ENCODE results near the gene CACNA2D1.

Gene CACNA2D1

DNA sequence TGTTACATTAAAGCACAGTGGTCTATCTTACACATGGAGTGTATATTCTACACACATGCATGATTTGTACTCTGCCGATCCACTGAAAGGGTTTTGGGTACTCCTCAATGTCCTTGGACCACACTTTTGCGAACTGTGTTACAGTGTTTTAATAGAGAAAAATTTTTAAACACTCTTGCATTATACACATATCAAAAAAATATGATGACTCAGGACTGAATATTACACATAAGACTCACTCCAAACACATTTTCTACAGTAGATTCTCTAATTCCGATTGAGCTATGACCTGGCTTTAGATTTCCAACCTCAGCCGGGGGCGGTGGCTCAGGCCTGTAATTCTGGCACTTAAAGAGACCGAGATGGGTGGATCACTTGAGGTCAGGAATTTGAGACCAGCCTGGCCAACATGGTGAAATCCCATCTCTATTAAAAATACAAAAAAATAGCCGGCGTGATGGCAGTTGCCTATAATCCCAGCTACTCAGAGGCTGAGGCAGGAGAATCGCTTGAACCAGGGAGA is 222.4 kb downstream of the CACNA2D1 start:
- Histone ChIP-seq H3K27me3 (ENCODE audit: control insufficient read depth in 1 of 2, insufficient read depth in 1 of 2, low read length in 2 of 2) (no peaks in the 10 kb centered on the region), H4K91ac (ENCODE audit: low read length) (no peak overlapping the region), H3K4me1 (ENCODE audit: control insufficient read depth, insufficient read depth, low read depth, low read length) (no peaks in the 10 kb centered on the region), H3K36me3 (ENCODE audit: control insufficient read depth in 1 of 2, insufficient read depth in 2 of 2, low read depth in 1 of 2, low read length in 2 of 2) (no peaks in the 10 kb centered on the region), H2AFZ (ENCODE audit: low read depth, low read length) (no peak overlapping the region), H3K4me2 (ENCODE audit: low read length, poor library complexity, severe bottlenecking) (no peak overlapping the region), H3K9me3 (ENCODE audit: control insufficient read depth, low read length) (no peaks in the 10 kb centered on the region), H3K23ac (ENCODE audit: low read length in 2 of 2) (no peak overlapping the region), H2BK120ac (ENCODE audit: low read depth, low read length) (no peak overlapping the region), H2BK5ac (ENCODE audit: low read depth, low read length, poor library complexity, severe bottlenecking) (no peak overlapping the region), H3K9ac (ENCODE audit: low read length) (no peak overlapping the region), H3K18ac (ENCODE audit: low read depth in 1 of 2, low read length in 2 of 2) (no peak overlapping the region), H3K79me1 (replicated peaks; ENCODE audit: low read length, poor library complexity, severe bottlenecking) (peaks cover 2% of the 10 kb centered on the region), H3K27ac (ENCODE audit: low read length, poor library complexity, severe bottlenecking) (no peak overlapping the region), H2BK12ac (ENCODE audit: low read length in 2 of 2) (no peak overlapping the region), H2BK15ac (ENCODE audit: low read depth, poor library complexity, severe bottlenecking) (no peak overlapping the region), H2AK5ac (ENCODE audit: low read length, severe bottlenecking) (no peak overlapping the region), H3K4ac (ENCODE audit: low read depth in 1 of 2, low read length in 2 of 2) (no peak overlapping the region), H3K14ac (ENCODE audit: low read length in 2 of 2) (no peak overlapping the region), H4K8ac (ENCODE audit: low read length) (no peak overlapping the region), H3K4me3 (ENCODE audit: insufficient read depth in 1 of 2, low read depth in 1 of 2, low read length in 2 of 2) (no peak overlapping the region)
- DNase-seq = no peak
- 98% methylated on average over 9 of the region's 9 CpGs for WGBS

DNA sequence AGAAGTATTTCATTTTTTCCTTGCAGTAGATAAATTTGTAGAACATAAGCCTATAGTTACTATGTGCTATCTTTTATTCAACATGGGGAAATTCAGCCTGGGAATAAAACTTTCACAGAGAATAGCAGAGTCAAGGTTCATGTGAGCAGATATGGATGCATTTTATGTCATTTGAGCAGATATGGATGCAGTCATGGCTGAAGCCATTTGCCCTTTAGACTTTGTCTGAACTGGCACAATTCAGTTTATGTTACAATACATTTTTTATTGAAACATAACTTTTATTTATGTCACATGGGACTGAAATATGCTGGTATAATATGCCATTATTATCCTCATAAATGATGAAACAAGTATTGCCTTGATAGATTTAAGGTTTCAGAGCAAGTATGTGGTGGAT is 231.1 kb downstream of the CACNA2D1 start:
- H3K79me1 ChIP-seq (replicated peaks; ENCODE audit: low read length, poor library complexity, severe bottlenecking) = no peaks in the 10 kb centered on the region
- DNase-seq = no peak
- H4K91ac ChIP-seq (ENCODE audit: low read length) = no peak overlapping the region
- H2BK15ac ChIP-seq (ENCODE audit: low read depth, poor library complexity, severe bottlenecking) = no peak overlapping the region
- no peak overlapping the region for H3K18ac ChIP-seq (ENCODE audit: low read depth in 1 of 2, low read length in 2 of 2)
- H3K27me3 ChIP-seq (ENCODE audit: control insufficient read depth in 1 of 2, insufficient read depth in 1 of 2, low read length in 2 of 2) = no peaks in the 10 kb centered on the region
- no peak overlapping the region for H2BK5ac ChIP-seq (ENCODE audit: low read depth, low read length, poor library complexity, severe bottlenecking)
- no peak overlapping the region for H3K27ac ChIP-seq (ENCODE audit: low read length, poor library complexity, severe bottlenecking)
- H3K4me3 ChIP-seq (ENCODE audit: insufficient read depth in 1 of 2, low read depth in 1 of 2, low read length in 2 of 2) = no peak overlapping the region
- no peak overlapping the region for H3K4me2 ChIP-seq (ENCODE audit: low read length, poor library complexity, severe bottlenecking)
- H3K23ac ChIP-seq (ENCODE audit: low read length in 2 of 2) = no peak overlapping the region
- H3K36me3 ChIP-seq (ENCODE audit: control insufficient read depth in 1 of 2, insufficient read depth in 2 of 2, low read depth in 1 of 2, low read length in 2 of 2) = no peaks in the 10 kb centered on the region
- no peak overlapping the region for H4K8ac ChIP-seq (ENCODE audit: low read length)
- H2BK12ac ChIP-seq (ENCODE audit: low read length in 2 of 2) = no peak overlapping the region
- H3K4me1 ChIP-seq (ENCODE audit: control insufficient read depth, insufficient read depth, low read depth, low read length) = no peaks in the 10 kb centered on the region
- H2AFZ ChIP-seq (ENCODE audit: low read depth, low read length) = no peak overlapping the region
- H3K14ac ChIP-seq (ENCODE audit: low read length in 2 of 2) = no peak overlapping the region
- peaks cover 6% of the 10 kb centered on the region for H3K9me3 ChIP-seq (ENCODE audit: control insufficient read depth, low read length)
- H3K9ac ChIP-seq (ENCODE audit: low read length) = no peak overlapping the region
- no peak overlapping the region for H3K4ac ChIP-seq (ENCODE audit: low read depth in 1 of 2, low read length in 2 of 2)
- H2AK5ac ChIP-seq (ENCODE audit: low read length, severe bottlenecking) = no peak overlapping the region
- no peak overlapping the region for H2BK120ac ChIP-seq (ENCODE audit: low read depth, low read length)

- H2AK5ac ChIP-seq (ENCODE audit: low read length, severe bottlenecking) = no peak overlapping the region
- no peaks in the 10 kb centered on the region for H3K4me1 ChIP-seq (ENCODE audit: control insufficient read depth, insufficient read depth, low read depth, low read length)
- H3K9me3 ChIP-seq (ENCODE audit: control insufficient read depth, low read length) = peaks cover 6% of the 10 kb centered on the region
- H3K36me3 ChIP-seq (ENCODE audit: control insufficient read depth in 1 of 2, insufficient read depth in 2 of 2, low read depth in 1 of 2, low read length in 2 of 2) = no peaks in the 10 kb centered on the region
- H3K18ac ChIP-seq (ENCODE audit: low read depth in 1 of 2, low read length in 2 of 2) = no peak overlapping the region
- DNase-seq = no peak
- H3K23ac ChIP-seq (ENCODE audit: low read length in 2 of 2) = no peak overlapping the region
- H3K27me3 ChIP-seq (ENCODE audit: control insufficient read depth in 1 of 2, insufficient read depth in 1 of 2, low read length in 2 of 2) = no peaks in the 10 kb centered on the region
- H2BK5ac ChIP-seq (ENCODE audit: low read depth, low read length, poor library complexity, severe bottlenecking) = no peak overlapping the region
- H2BK15ac ChIP-seq (ENCODE audit: low read depth, poor library complexity, severe bottlenecking) = no peak overlapping the region
- H3K9ac ChIP-seq (ENCODE audit: low read length) = no peak overlapping the region
- H3K4ac ChIP-seq (ENCODE audit: low read depth in 1 of 2, low read length in 2 of 2) = no peak overlapping the region
- no peak overlapping the region for H4K91ac ChIP-seq (ENCODE audit: low read length)
- no peak overlapping the region for H3K4me3 ChIP-seq (ENCODE audit: insufficient read depth in 1 of 2, low read depth in 1 of 2, low read length in 2 of 2)
- H3K4me2 ChIP-seq (ENCODE audit: low read length, poor library complexity, severe bottlenecking) = no peak overlapping the region
- H2BK120ac ChIP-seq (ENCODE audit: low read depth, low read length) = no peak overlapping the region
- H4K8ac ChIP-seq (ENCODE audit: low read length) = no peak overlapping the region
- WGBS = 100% methylated on average over 1 of the region's 1 CpG
- no peaks in the 10 kb centered on the region for H3K79me1 ChIP-seq (replicated peaks; ENCODE audit: low read length, poor library complexity, severe bottlenecking)
- no peak overlapping the region for H2AFZ ChIP-seq (ENCODE audit: low read depth, low read length)
- no peak overlapping the region for H3K14ac ChIP-seq (ENCODE audit: low read length in 2 of 2)
- no peak overlapping the region for H2BK12ac ChIP-seq (ENCODE audit: low read length in 2 of 2)
- H3K27ac ChIP-seq (ENCODE audit: low read length, poor library complexity, severe bottlenecking) = no peak overlapping the region
These were observed 232.2 kb downstream of the CACNA2D1 start for GRCh38 chr7:82211333-82211732.

GRCh38 chr7:82210416-82211184 is 233.0 kb downstream of the CACNA2D1 start:
- Histone ChIP-seq H3K4me3 (ENCODE audit: insufficient read depth in 1 of 2, low read depth in 1 of 2, low read length in 2 of 2) (no peak overlapping the region), H3K9me3 (ENCODE audit: control insufficient read depth, low read length) (peaks cover 6% of the 10 kb centered on the region), H3K9ac (ENCODE audit: low read length) (no peak overlapping the region), H2AFZ (ENCODE audit: low read depth, low read length) (no peak overlapping the region), H4K8ac (ENCODE audit: low read length) (no peak overlapping the region), H2BK12ac (ENCODE audit: low read length in 2 of 2) (no peak overlapping the region), H3K4ac (ENCODE audit: low read depth in 1 of 2, low read length in 2 of 2) (no peak overlapping the region), H3K18ac (ENCODE audit: low read depth in 1 of 2, low read length in 2 of 2) (no peak overlapping the region), H3K4me2 (ENCODE audit: low read length, poor library complexity, severe bottlenecking) (no peak overlapping the region), H2BK120ac (ENCODE audit: low read depth, low read length) (no peak overlapping the region), H2BK15ac (ENCODE audit: low read depth, poor library complexity, severe bottlenecking) (no peak overlapping the region), H3K23ac (ENCODE audit: low read length in 2 of 2) (no peak overlapping the region), H3K36me3 (ENCODE audit: control insufficient read depth in 1 of 2, insufficient read depth in 2 of 2, low read depth in 1 of 2, low read length in 2 of 2) (no peaks in the 10 kb centered on the region), H3K79me1 (replicated peaks; ENCODE audit: low read length, poor library complexity, severe bottlenecking) (no peaks in the 10 kb centered on the region), H4K91ac (ENCODE audit: low read length) (no peak overlapping the region), H2AK5ac (ENCODE audit: low read length, severe bottlenecking) (no peak overlapping the region), H3K14ac (ENCODE audit: low read length in 2 of 2) (no peak overlapping the region), H3K27ac (ENCODE audit: low read length, poor library complexity, severe bottlenecking) (no peak overlapping the region), H3K27me3 (ENCODE audit: control insufficient read depth in 1 of 2, insufficient read depth in 1 of 2, low read length in 2 of 2) (no peaks in the 10 kb centered on the region), H3K4me1 (ENCODE audit: control insufficient read depth, insufficient read depth, low read depth, low read length) (no peaks in the 10 kb centered on the region), H2BK5ac (ENCODE audit: low read depth, low read length, poor library complexity, severe bottlenecking) (no peak overlapping the region)
- DNase-seq = peak; percentile 22
- WGBS = 60% methylated on average over 1 of the region's 2 CpGs
